Measurements from ENCODE around the gene TFAM. TPM values are rescaled to one million over a fixed set of nuclear protein-coding genes. Genes with fewer than 3 reads are reported as not detected.

Gene TFAM
- total RNA-seq, 1 experiment from 2014 or later: 74.4 TPM

DNA sequence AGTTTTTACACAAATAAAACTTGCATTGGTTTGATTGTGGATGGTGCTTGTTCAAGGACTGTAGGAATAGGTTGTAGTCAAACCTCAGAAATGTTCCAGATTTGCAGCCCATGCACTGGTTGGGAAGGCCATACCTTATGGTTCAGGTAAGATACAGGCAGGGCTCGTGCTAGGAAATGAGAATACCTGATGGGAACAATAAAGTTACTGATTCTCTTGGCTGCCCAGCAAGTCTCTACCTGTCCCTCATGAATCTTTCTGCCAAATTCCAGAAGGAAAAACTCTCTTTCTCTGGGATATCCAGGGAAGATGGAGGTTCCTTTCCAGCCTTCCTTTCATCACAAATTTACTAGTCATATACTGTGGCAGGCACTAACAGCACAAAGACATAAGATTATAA lies 53.8 kb downstream of the TFAM start (continued):
- TF ChIP-seq, protein P1, sequence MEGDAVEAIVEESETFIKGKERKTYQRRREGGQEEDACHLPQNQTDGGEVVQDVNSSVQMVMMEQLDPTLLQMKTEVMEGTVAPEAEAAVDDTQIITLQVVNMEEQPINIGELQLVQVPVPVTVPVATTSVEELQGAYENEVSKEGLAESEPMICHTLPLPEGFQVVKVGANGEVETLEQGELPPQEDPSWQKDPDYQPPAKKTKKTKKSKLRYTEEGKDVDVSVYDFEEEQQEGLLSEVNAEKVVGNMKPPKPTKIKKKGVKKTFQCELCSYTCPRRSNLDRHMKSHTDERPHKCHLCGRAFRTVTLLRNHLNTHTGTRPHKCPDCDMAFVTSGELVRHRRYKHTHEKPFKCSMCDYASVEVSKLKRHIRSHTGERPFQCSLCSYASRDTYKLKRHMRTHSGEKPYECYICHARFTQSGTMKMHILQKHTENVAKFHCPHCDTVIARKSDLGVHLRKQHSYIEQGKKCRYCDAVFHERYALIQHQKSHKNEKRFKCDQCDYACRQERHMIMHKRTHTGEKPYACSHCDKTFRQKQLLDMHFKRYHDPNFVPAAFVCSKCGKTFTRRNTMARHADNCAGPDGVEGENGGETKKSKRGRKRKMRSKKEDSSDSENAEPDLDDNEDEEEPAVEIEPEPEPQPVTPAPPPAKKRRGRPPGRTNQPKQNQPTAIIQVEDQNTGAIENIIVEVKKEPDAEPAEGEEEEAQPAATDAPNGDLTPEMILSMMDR (IDR thresholded peaks at IDR 0.05): no peak
- TF ChIP-seq, protein P2, sequence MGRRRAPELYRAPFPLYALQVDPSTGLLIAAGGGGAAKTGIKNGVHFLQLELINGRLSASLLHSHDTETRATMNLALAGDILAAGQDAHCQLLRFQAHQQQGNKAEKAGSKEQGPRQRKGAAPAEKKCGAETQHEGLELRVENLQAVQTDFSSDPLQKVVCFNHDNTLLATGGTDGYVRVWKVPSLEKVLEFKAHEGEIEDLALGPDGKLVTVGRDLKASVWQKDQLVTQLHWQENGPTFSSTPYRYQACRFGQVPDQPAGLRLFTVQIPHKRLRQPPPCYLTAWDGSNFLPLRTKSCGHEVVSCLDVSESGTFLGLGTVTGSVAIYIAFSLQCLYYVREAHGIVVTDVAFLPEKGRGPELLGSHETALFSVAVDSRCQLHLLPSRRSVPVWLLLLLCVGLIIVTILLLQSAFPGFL (CRISPR knock-in tag; IDR thresholded peaks at IDR 0.05; ENCODE audit: borderline replicate concordance): no peak
- TF ChIP-seq, protein P3, sequence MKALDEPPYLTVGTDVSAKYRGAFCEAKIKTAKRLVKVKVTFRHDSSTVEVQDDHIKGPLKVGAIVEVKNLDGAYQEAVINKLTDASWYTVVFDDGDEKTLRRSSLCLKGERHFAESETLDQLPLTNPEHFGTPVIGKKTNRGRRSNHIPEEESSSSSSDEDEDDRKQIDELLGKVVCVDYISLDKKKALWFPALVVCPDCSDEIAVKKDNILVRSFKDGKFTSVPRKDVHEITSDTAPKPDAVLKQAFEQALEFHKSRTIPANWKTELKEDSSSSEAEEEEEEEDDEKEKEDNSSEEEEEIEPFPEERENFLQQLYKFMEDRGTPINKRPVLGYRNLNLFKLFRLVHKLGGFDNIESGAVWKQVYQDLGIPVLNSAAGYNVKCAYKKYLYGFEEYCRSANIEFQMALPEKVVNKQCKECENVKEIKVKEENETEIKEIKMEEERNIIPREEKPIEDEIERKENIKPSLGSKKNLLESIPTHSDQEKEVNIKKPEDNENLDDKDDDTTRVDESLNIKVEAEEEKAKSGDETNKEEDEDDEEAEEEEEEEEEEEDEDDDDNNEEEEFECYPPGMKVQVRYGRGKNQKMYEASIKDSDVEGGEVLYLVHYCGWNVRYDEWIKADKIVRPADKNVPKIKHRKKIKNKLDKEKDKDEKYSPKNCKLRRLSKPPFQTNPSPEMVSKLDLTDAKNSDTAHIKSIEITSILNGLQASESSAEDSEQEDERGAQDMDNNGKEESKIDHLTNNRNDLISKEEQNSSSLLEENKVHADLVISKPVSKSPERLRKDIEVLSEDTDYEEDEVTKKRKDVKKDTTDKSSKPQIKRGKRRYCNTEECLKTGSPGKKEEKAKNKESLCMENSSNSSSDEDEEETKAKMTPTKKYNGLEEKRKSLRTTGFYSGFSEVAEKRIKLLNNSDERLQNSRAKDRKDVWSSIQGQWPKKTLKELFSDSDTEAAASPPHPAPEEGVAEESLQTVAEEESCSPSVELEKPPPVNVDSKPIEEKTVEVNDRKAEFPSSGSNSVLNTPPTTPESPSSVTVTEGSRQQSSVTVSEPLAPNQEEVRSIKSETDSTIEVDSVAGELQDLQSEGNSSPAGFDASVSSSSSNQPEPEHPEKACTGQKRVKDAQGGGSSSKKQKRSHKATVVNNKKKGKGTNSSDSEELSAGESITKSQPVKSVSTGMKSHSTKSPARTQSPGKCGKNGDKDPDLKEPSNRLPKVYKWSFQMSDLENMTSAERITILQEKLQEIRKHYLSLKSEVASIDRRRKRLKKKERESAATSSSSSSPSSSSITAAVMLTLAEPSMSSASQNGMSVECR (CRISPR knock-in tag; IDR thresholded peaks at IDR 0.05; ENCODE audit: borderline replicate concordance): no peak
- TF ChIP-seq ZNF219 (CRISPR knock-in tag; IDR thresholded peaks at IDR 0.05; ENCODE audit: borderline replicate concordance) (no peak), SMAD3 (CRISPR knock-in tag; IDR thresholded peaks at IDR 0.05; ENCODE audit: borderline replicate concordance) (no peak), GTF2I (CRISPR knock-in tag; conservative IDR thresholded peaks at IDR 0.05) (no peak)
- TF ChIP-seq, protein P4, sequence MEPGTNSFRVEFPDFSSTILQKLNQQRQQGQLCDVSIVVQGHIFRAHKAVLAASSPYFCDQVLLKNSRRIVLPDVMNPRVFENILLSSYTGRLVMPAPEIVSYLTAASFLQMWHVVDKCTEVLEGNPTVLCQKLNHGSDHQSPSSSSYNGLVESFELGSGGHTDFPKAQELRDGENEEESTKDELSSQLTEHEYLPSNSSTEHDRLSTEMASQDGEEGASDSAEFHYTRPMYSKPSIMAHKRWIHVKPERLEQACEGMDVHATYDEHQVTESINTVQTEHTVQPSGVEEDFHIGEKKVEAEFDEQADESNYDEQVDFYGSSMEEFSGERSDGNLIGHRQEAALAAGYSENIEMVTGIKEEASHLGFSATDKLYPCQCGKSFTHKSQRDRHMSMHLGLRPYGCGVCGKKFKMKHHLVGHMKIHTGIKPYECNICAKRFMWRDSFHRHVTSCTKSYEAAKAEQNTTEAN (CRISPR knock-in tag; IDR thresholded peaks at IDR 0.05): no peak
- TF ChIP-seq, protein P5, sequence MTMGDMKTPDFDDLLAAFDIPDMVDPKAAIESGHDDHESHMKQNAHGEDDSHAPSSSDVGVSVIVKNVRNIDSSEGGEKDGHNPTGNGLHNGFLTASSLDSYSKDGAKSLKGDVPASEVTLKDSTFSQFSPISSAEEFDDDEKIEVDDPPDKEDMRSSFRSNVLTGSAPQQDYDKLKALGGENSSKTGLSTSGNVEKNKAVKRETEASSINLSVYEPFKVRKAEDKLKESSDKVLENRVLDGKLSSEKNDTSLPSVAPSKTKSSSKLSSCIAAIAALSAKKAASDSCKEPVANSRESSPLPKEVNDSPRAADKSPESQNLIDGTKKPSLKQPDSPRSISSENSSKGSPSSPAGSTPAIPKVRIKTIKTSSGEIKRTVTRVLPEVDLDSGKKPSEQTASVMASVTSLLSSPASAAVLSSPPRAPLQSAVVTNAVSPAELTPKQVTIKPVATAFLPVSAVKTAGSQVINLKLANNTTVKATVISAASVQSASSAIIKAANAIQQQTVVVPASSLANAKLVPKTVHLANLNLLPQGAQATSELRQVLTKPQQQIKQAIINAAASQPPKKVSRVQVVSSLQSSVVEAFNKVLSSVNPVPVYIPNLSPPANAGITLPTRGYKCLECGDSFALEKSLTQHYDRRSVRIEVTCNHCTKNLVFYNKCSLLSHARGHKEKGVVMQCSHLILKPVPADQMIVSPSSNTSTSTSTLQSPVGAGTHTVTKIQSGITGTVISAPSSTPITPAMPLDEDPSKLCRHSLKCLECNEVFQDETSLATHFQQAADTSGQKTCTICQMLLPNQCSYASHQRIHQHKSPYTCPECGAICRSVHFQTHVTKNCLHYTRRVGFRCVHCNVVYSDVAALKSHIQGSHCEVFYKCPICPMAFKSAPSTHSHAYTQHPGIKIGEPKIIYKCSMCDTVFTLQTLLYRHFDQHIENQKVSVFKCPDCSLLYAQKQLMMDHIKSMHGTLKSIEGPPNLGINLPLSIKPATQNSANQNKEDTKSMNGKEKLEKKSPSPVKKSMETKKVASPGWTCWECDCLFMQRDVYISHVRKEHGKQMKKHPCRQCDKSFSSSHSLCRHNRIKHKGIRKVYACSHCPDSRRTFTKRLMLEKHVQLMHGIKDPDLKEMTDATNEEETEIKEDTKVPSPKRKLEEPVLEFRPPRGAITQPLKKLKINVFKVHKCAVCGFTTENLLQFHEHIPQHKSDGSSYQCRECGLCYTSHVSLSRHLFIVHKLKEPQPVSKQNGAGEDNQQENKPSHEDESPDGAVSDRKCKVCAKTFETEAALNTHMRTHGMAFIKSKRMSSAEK (CRISPR knock-in tag; IDR thresholded peaks at IDR 0.05; ENCODE audit: borderline replicate concordance): no peak

DNA sequence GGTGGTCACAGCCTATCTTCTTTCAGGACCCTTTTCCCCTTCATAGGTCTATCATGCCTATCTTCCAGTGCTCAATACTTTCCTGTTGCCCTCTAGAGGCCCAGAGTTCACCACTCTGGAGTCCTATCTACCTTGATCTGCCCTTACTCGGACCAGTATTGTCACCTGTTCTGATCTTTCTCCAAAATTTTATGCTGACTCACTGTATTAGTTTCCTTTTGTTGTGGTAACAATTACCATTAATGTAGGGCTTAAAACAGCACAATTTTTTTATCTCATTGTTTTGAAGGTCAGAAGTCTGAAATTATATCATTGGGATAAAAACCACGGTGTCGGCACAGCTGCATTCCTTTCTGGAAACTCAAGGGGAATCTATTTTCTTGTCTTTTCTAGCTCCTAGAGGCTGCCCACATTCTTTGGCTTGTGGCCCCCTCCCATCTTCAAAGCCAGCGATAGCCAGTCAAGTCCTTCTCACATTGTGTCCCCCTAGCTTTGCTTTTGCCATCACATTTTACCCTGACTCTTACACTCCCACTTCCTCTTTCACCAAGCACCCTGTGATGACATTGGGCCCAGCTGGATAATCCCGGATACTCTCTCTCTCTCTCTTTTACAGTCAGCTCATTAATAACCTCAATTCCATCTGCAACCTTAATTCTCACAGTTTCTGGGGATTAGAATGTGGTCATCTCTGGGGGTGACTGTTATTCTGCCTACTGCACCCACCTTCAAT lies 54.6 kb downstream of the TFAM start:
- Mint-ChIP-seq H3K27me3 (ENCODE audit: low read depth) (no peaks in the 10 kb centered on the region), H3K36me3 (peaks cover 8% of the 10 kb centered on the region), H3K4me1 (peaks cover 21% of the 10 kb centered on the region), H3K4me3 (no peak overlapping the region), H3K27ac (no peak overlapping the region), H3K9me3 (peaks cover 23% of the 10 kb centered on the region)
- DNase-seq (ENCODE audit: low spot score) (no peak), ATAC-seq (peak; percentile 43)
- POLR2A ChIA-PET: no interaction called here
- CTCF ChIA-PET: no interaction called here
- TF ChIP-seq FOXP1 (CRISPR knock-in tag; IDR thresholded peaks at IDR 0.05; ENCODE audit: borderline replicate concordance) (no peak), TEAD1 (CRISPR knock-in tag; IDR thresholded peaks at IDR 0.05) (no peak), ATF1 (CRISPR knock-in tag; IDR thresholded peaks at IDR 0.05) (no peak)
- TF ChIP-seq, protein P6, sequence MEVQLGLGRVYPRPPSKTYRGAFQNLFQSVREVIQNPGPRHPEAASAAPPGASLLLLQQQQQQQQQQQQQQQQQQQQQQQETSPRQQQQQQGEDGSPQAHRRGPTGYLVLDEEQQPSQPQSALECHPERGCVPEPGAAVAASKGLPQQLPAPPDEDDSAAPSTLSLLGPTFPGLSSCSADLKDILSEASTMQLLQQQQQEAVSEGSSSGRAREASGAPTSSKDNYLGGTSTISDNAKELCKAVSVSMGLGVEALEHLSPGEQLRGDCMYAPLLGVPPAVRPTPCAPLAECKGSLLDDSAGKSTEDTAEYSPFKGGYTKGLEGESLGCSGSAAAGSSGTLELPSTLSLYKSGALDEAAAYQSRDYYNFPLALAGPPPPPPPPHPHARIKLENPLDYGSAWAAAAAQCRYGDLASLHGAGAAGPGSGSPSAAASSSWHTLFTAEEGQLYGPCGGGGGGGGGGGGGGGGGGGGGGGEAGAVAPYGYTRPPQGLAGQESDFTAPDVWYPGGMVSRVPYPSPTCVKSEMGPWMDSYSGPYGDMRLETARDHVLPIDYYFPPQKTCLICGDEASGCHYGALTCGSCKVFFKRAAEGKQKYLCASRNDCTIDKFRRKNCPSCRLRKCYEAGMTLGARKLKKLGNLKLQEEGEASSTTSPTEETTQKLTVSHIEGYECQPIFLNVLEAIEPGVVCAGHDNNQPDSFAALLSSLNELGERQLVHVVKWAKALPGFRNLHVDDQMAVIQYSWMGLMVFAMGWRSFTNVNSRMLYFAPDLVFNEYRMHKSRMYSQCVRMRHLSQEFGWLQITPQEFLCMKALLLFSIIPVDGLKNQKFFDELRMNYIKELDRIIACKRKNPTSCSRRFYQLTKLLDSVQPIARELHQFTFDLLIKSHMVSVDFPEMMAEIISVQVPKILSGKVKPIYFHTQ (CRISPR knock-in tag; IDR thresholded peaks at IDR 0.05): no peak
- TF ChIP-seq, protein P7, sequence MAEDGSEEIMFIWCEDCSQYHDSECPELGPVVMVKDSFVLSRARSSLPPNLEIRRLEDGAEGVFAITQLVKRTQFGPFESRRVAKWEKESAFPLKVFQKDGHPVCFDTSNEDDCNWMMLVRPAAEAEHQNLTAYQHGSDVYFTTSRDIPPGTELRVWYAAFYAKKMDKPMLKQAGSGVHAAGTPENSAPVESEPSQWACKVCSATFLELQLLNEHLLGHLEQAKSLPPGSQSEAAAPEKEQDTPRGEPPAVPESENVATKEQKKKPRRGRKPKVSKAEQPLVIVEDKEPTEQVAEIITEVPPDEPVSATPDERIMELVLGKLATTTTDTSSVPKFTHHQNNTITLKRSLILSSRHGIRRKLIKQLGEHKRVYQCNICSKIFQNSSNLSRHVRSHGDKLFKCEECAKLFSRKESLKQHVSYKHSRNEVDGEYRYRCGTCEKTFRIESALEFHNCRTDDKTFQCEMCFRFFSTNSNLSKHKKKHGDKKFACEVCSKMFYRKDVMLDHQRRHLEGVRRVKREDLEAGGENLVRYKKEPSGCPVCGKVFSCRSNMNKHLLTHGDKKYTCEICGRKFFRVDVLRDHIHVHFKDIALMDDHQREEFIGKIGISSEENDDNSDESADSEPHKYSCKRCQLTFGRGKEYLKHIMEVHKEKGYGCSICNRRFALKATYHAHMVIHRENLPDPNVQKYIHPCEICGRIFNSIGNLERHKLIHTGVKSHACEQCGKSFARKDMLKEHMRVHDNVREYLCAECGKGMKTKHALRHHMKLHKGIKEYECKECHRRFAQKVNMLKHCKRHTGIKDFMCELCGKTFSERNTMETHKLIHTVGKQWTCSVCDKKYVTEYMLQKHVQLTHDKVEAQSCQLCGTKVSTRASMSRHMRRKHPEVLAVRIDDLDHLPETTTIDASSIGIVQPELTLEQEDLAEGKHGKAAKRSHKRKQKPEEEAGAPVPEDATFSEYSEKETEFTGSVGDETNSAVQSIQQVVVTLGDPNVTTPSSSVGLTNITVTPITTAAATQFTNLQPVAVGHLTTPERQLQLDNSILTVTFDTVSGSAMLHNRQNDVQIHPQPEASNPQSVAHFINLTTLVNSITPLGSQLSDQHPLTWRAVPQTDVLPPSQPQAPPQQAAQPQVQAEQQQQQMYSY (CRISPR knock-in tag; IDR thresholded peaks at IDR 0.05): no peak

Data from WTC11 (cell line).